NCI-H510A (cell line): ENCODE results near the gene RNU5B-1.

Experiments
- DNase-seq: peaks from one replicate; lab custom pipeline; 2025; lab: John Stamatoyannopoulos, UW

RNU5B-1 gene

GRCh38 chr15:65289261-65289854 lies 15.1 kb upstream of the RNU5B-1 start:
- DNase-seq: no peak

DNA sequence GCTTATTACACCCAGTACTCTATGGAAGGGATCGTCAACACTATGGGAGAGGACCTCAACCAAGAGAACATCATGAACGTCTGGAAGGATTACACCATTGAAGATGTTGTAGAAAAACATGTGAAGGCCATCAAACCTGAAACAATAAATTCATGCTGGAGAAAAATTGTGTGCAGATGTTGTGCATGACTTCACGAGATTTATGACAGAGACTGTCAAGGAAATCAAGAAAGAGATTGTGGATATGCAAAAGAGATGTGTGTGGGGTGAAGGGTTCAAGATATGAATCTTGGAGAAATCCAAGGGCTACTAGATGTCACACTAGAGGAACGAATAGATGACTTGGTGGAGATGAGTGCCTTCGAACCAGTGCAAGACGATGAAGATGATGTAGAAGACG lies 14.2 kb upstream of the RNU5B-1 start:
- DNase-seq: no peak

DNA sequence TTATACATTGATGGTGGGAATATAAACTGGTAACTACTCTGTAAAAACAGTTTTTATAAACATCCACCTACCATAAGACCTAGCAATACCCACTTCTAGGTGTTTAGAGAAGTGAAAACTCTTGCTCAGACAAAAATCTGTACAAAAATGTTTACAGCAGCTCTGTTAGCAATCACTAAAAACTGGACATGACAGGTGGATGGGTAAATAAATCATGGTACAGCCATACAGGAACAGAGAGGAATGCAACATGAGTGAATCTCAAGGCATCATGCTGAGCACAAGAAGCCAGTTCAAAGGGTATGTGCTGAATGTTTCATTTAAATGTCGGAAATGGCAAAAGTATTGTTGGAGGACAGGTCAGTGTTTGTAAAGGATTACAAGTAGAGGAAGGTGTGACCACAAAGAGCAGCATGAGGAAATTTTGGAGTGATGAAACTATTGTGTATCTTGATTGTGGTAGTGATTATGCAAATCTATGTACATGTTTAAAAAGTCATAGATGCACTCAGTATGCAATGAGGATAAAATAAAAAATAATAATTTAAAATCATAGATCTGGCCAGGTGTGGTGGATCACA lies 11.4 kb upstream of the RNU5B-1 start:
- no peak for DNase-seq

DNA sequence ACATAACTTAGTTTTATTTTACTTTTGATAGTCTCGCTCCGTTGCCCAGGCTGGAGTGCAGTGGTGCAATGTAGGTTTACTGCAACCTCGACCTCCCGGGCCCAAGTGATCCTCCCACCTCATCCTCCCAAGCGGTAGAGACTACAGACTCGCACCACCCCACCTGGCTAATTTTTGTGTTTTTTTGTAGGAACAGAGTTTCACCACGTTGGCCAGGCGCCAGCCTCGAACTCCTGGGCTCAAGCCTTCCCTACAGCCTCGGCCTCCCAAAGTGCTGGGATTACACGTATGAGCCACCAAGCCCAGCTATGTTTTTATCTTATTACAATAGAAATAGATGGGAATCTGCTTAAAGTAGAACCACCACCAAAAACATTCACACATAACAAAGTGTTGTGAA lies 5.7 kb upstream of the RNU5B-1 start:
- no peak for DNase-seq

GRCh38 chr15:65300924-65301441 lies 3.5 kb upstream of the RNU5B-1 start:
- DNase-seq: no peak

GRCh38 chr15:65302061-65302460 lies 2.4 kb upstream of the RNU5B-1 start:
- DNase-seq: no peak

DNA sequence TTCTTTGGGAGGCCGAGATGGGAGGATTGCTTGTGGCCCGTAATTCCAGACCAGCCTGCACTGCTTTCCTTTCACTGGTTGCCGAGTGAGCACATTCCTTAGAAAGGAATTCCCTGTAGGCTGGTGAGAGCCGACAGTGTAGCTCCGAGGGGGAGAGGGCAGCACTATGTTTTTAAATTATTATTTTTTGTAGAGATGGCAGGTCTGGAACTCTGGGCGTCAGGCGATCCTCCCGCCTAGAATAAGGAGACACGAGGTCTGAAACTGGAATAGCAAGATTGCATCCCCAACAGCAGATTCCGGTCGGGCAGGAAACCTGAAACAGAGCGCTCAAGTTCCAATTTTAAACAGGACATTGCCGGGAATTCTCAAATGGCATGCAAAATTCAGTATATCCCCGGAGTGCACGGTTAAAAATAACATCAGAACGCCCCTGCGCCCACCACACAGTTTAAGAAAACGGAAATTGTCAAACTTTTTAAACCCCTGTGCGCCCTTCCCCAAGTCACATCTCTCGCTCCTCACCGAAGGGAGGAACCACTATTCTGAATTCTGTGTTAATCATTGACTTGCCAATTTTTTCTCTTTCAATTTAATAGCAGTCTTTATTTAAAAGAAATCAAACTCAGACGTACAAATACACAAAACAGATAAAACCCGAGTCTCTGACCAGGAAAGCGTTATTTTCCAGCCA lies 643 bp upstream of the RNU5B-1 start:
- DNase-seq: peak; percentile 40

DNA sequence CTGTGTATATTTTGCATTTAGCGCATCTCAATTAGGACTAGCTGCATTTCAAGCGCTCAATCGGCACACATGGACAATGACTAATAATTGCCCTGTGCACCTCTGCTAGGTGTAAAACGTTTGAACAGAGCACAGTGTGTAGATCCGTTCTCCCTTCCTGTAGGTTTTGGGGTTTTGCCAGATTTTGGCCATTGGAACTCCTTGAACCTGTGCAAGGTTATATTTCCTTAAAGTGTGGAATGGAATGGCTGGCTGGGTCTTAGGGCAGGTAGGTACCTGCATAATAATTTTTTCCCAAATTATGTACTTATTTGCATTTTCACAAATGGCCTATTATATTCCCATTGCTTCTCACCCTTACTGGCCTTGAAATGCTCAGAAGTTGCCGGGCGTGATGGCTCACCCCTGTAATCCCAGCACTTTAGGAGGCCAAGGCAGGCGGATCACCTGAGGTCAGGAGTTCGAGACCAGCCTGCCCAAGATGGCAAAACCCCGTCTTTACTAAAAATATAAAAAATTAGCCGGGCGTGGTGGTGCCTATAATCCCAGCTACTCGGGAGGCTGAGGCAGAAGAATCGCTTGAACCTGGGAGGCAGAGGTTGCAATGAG lies 777 bp downstream of the RNU5B-1 start:
- no peak for DNase-seq

GRCh38 chr15:65305776-65306175 lies 1.3 kb downstream of the RNU5B-1 start:
- DNase-seq: no peak

GRCh38 chr15:65306551-65306950 lies 2.1 kb downstream of the RNU5B-1 start:
- DNase-seq: no peak

DNA sequence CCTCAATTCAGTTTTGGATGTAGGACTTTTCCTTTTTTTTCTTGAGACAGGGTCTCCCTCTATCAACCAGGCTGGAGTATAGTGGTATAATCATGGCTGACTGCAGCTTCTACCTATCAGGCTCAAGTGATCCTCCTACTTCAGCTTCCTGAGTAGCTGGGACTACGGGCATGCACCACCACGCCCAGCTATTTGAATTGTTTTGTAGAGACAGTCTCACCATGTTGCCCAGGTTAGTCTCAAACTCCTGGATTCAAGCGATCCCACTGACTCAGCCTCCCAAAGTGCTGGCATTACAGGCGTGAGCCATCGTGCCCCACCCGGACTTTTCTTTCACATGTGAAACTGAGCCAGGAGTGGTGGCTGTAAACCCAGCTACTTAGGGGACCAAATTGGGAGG lies 3.5 kb downstream of the RNU5B-1 start:
- no peak for DNase-seq

DNA sequence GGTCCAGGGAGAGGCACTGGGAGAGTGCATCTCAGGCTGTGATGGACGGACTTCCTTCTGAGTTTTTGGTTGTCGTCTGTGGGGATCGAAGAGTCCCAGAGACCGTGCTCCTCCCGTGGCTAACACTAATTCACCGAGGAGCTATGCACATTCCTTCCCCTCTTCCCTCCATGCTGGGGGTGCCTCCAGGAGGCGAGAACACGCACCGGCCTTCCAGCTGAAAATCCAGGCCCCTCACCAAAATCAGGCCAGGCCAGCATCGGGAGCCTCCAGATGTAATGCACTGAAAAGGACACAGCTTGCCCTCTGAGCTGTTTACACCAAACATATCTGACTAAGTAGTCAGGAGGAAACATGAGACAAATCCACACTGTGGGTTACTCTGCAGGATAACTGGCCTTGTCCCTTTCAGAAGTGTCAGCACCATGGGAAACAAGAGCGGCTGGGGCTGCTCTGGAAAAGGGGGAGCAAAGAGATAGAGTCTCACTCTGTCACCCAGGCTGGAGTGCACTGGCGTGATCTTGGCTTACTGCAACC lies 5.5 kb downstream of the RNU5B-1 start:
- no peak for DNase-seq

GRCh38 chr15:65310431-65311137 lies 6.1 kb downstream of the RNU5B-1 start:
- DNase-seq: no peak

DNA sequence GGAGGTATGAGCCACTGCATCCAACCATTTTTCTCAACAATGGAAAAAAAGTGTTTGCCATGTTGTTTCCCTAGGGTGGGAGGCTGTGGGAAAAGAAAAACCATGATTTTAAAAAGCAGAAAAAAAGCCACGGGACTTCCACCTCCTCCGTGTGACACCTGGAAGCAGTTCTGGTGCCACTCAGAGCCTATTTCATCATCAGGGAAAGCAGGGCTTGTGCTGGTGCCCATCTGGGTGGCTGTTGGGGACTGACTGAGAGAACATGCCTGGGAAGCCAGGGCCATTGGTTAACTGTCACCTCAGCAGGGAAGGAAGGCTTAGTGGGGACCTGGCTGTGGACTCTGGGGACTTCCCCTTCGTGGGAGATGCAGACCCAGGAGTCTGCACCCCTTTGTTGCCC lies 7.3 kb downstream of the RNU5B-1 start:
- no peak for DNase-seq

DNA sequence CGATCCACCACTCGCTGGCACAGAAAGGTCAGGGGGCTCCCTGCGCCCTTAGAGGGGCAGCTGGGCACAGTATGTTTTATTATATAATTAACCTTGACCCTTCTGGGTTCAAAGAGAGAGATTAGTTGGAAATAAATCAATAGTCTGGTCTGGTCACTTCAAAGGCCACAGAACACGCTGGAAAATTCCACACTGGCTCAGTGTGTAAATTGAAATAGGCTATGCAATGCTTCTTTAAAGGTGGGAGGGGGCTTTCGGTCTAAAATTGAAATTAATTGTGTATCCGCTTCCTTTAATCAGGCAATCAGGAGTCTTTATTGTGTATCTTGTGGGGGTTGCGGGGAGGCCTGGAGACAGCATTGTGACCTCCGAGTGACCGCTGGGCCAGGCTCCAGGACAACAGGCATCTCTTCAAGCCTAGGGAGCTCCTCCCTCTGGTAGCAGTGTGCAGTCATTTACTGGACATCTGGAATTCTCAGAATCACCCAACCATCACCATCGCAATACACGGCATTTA lies 8.0 kb downstream of the RNU5B-1 start:
- DNase-seq: no peak

- DNase-seq: peak; percentile 35
Observed at GRCh38 chr15:65318870-65319356, 14.4 kb downstream of the RNU5B-1 start.

GRCh38 chr15:65323071-65323511 lies 18.6 kb downstream of the RNU5B-1 start:
- DNase-seq: no peak

- DNase-seq: no peak
Observed at GRCh38 chr15:65326117-65326526, 21.6 kb downstream of the RNU5B-1 start.

- no peak for DNase-seq
Observed at GRCh38 chr15:65326818-65327217, 22.3 kb downstream of the RNU5B-1 start.

DNA sequence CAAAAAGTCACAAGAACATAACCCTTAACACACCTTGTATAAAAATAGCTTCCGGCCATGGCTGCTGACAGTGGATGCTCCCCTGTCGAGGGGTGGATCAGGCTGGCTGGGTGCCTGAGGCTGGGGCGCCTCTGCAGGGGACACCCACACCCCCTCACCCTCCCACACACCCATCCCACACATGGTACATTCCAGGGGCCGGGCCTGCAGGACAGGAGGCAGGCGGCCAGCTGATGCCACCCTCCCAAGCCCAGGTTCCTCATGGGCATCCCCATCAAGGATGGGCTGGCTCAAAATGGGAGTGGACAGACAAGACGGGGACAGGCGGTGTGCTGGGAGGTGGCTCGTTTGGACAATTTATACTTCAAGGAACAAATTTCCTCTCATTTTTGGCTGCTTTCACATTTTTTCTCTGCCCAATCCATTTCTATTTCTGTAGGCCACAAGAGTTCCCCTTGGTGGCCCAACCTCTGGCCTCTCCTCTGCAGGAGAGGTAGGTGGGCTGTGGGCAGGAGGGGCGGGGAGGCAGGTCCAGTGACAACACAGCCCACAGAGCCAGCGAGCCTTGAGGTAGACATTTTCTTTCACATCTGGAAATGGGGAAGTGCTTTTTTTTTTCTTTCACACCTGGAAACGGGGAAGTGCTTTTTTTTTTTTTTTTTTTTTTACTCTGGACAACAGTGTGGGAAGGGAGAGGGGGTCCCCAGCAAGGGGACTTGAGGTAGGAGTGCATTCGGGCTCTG lies 23.3 kb downstream of the RNU5B-1 start:
- no peak for DNase-seq
